ENCODE results near the gene TCERG1L.

TCERG1L gene

GRCh38 chr10:131270461-131271190 is 40.9 kb downstream of the TCERG1L start:
- no peak for ATAC-seq

GRCh38 chr10:131269776-131270460 is 41.6 kb downstream of the TCERG1L start:
- DNase-seq = no peak
- no peak for ATAC-seq

More at GRCh38 chr10:131270461-131271190, 40.9 kb downstream of the TCERG1L start:
- no peak for DNase-seq

GRCh38 chr10:131267814-131268095 is 43.8 kb downstream of the TCERG1L start:
- ATAC-seq = no peak
- no peak for DNase-seq

GRCh38 chr10:131266936-131267813 is 44.3 kb downstream of the TCERG1L start:
- DNase-seq = no peak
- ATAC-seq = no peak

- no peak for ATAC-seq
- DNase-seq = no peak
These were observed 47.3 kb downstream of the TCERG1L start for GRCh38 chr10:131264110-131264788.

GRCh38 chr10:131261890-131262475 is 49.5 kb downstream of the TCERG1L start:
- ATAC-seq (no peak), DNase-seq (no peak)

- no peak for ATAC-seq
- no peak for DNase-seq
These were observed 50.9 kb downstream of the TCERG1L start for GRCh38 chr10:131260452-131261211.

- ATAC-seq = no peak
These were observed 51.5 kb downstream of the TCERG1L start for GRCh38 chr10:131260031-131260430.

GRCh38 chr10:131259535-131259934 is 52.0 kb downstream of the TCERG1L start:
- no peak for DNase-seq
- ATAC-seq = no peak

More at GRCh38 chr10:131260031-131260430, 51.5 kb downstream of the TCERG1L start:
- DNase-seq = no peak

GRCh38 chr10:131258256-131258655 is 53.3 kb downstream of the TCERG1L start:
- no peak for DNase-seq

GRCh38 chr10:131257027-131257426 is 54.5 kb downstream of the TCERG1L start:
- DNase-seq (no peak), ATAC-seq (no peak)

More at GRCh38 chr10:131258256-131258655, 53.3 kb downstream of the TCERG1L start:
- ATAC-seq = no peak

GRCh38 chr10:131254859-131255252 is 56.7 kb downstream of the TCERG1L start:
- ATAC-seq (no peak), DNase-seq (no peak)

GRCh38 chr10:131253931-131254858 is 57.3 kb downstream of the TCERG1L start:
- no peak for ATAC-seq
- DNase-seq = no peak

GRCh38 chr10:131252567-131253276 is 58.8 kb downstream of the TCERG1L start:
- ATAC-seq (no peak), DNase-seq (no peak)

- DNase-seq = no peak
These were observed 60.4 kb downstream of the TCERG1L start for GRCh38 chr10:131251146-131251541.

GRCh38 chr10:131250454-131251145 is 60.9 kb downstream of the TCERG1L start:
- ATAC-seq = no peak

More at GRCh38 chr10:131251146-131251541, 60.4 kb downstream of the TCERG1L start:
- no peak for ATAC-seq

GRCh38 chr10:131249955-131250344 is 61.6 kb downstream of the TCERG1L start:
- no peak for DNase-seq
- ATAC-seq = no peak

More at GRCh38 chr10:131250454-131251145, 60.9 kb downstream of the TCERG1L start:
- DNase-seq = no peak

GRCh38 chr10:131249238-131249954 is 62.1 kb downstream of the TCERG1L start:
- DNase-seq (no peak), ATAC-seq (no peak)

Data from stimulated activated naive CD8-positive, alpha-beta T cell treated with anti-CD3 and anti-CD28 coated beads, Interleukin-15, Interleukin-2, amounts not matched to agents 100 U/mL and 50 U/mL, for 24 hours (primary cell).